Measurements from ENCODE around the gene DOCK2.

The DOCK2 gene

GRCh38 chr5:169848271-169848670 is 211.2 kb downstream of the DOCK2 start:
- H2AFZ ChIP-seq (ENCODE audit: low read depth): no peak overlapping the region
- no peak overlapping the region for H3K4me3 ChIP-seq (IDR thresholded peaks at IDR 0.05; ENCODE audit: insufficient read depth, low read depth, low read length)
- no peak overlapping the region for H3K27ac ChIP-seq
- no peaks in the 10 kb centered on the region for H3K27me3 ChIP-seq (ENCODE audit: insufficient read depth, low read depth)
- H3K4me2 ChIP-seq: no peak overlapping the region
- no peaks in the 10 kb centered on the region for H3K79me2 ChIP-seq (ENCODE audit: insufficient read depth, low read depth)
- TF ChIP-seq CTCF (conservative IDR thresholded peaks at IDR 0.05; ENCODE audit: low read depth, low read length): no peak
- no peaks in the 10 kb centered on the region for H4K20me1 ChIP-seq (ENCODE audit: insufficient read depth)
- H3K9ac ChIP-seq: no peak overlapping the region
- H3K4me1 ChIP-seq (ENCODE audit: low read depth, poor library complexity, severe bottlenecking): no peaks in the 10 kb centered on the region
- no peaks in the 10 kb centered on the region for H3K36me3 ChIP-seq (ENCODE audit: insufficient read depth)

- no peaks in the 10 kb centered on the region for H3K27me3 ChIP-seq (ENCODE audit: insufficient read depth, low read depth)
- no peak overlapping the region for H3K4me3 ChIP-seq (IDR thresholded peaks at IDR 0.05; ENCODE audit: insufficient read depth, low read depth, low read length)
- H3K9ac ChIP-seq: no peak overlapping the region
- H4K20me1 ChIP-seq (ENCODE audit: insufficient read depth): no peaks in the 10 kb centered on the region
- no peak overlapping the region for H2AFZ ChIP-seq (ENCODE audit: low read depth)
- TF ChIP-seq CTCF (conservative IDR thresholded peaks at IDR 0.05; ENCODE audit: low read depth, low read length): no peak
- no peak overlapping the region for H3K27ac ChIP-seq
- no peaks in the 10 kb centered on the region for H3K4me1 ChIP-seq (ENCODE audit: low read depth, poor library complexity, severe bottlenecking)
- H3K79me2 ChIP-seq (ENCODE audit: insufficient read depth, low read depth): no peaks in the 10 kb centered on the region
- H3K36me3 ChIP-seq (ENCODE audit: insufficient read depth): no peaks in the 10 kb centered on the region
- no peak overlapping the region for H3K4me2 ChIP-seq
Measured at GRCh38 chr5:169848792-169849191, 211.7 kb downstream of the DOCK2 start.

- H3K36me3 ChIP-seq (ENCODE audit: insufficient read depth): no peaks in the 10 kb centered on the region
- TF ChIP-seq CTCF (conservative IDR thresholded peaks at IDR 0.05; ENCODE audit: low read depth, low read length): no peak; the same call in 1 of the 2 replicates
- H3K79me2 ChIP-seq (ENCODE audit: insufficient read depth, low read depth): no peaks in the 10 kb centered on the region
- H3K4me3 ChIP-seq (IDR thresholded peaks at IDR 0.05; ENCODE audit: insufficient read depth, low read depth, low read length): no peak overlapping the region
- H3K27ac ChIP-seq: no peak overlapping the region
- H3K4me1 ChIP-seq (ENCODE audit: low read depth, poor library complexity, severe bottlenecking): no peaks in the 10 kb centered on the region
- no peak overlapping the region for H3K4me2 ChIP-seq
- H2AFZ ChIP-seq (ENCODE audit: low read depth): no peak overlapping the region
- no peaks in the 10 kb centered on the region for H3K27me3 ChIP-seq (ENCODE audit: insufficient read depth, low read depth)
- no peak overlapping the region for H3K9ac ChIP-seq
- H4K20me1 ChIP-seq (ENCODE audit: insufficient read depth): no peaks in the 10 kb centered on the region
Measured at GRCh38 chr5:169850409-169850808, 213.3 kb downstream of the DOCK2 start.

- H3K4me1 ChIP-seq (ENCODE audit: low read depth, poor library complexity, severe bottlenecking): no peaks in the 10 kb centered on the region
Measured at GRCh38 chr5:169851321-169851850, 214.3 kb downstream of the DOCK2 start.

More at GRCh38 chr5:169851321-169851850, 214.3 kb downstream of the DOCK2 start:
- H3K36me3 ChIP-seq (ENCODE audit: insufficient read depth): no peaks in the 10 kb centered on the region
- H4K20me1 ChIP-seq (ENCODE audit: insufficient read depth): no peaks in the 10 kb centered on the region
- H3K79me2 ChIP-seq (ENCODE audit: insufficient read depth, low read depth): no peaks in the 10 kb centered on the region
- TF ChIP-seq CTCF (conservative IDR thresholded peaks at IDR 0.05; ENCODE audit: low read depth, low read length): no peak
- no peaks in the 10 kb centered on the region for H3K27me3 ChIP-seq (ENCODE audit: insufficient read depth, low read depth)
- no peak overlapping the region for H3K27ac ChIP-seq
- no peak overlapping the region for H2AFZ ChIP-seq (ENCODE audit: low read depth)
- no peak overlapping the region for H3K4me2 ChIP-seq
- no peak overlapping the region for H3K9ac ChIP-seq
- H3K4me3 ChIP-seq (IDR thresholded peaks at IDR 0.05; ENCODE audit: insufficient read depth, low read depth, low read length): no peak overlapping the region

Data from KMS-11 (cell line).